Posterior vena cava (tissue), 2 donors: ENCODE measurements around the gene CHD5. TPM values are rescaled to one million over a fixed set of nuclear protein-coding genes. Genes with fewer than 3 reads are reported as not detected.
"Not testable (repeated sequence)": the region's sequence is repeated elsewhere in the genome, so short reads cannot be mapped to it uniquely, and the experiment has no call there.

Experiments used
- DNase-seq: peaks from one replicate; pipeline ENCODE4 v3.0.0-alpha.2; 2020; ENCODE audit warnings: low spot score
- intact Hi-C, 2 donors: fragments of 100-400 bp; cut with DNase I; formaldehyde crosslinking; loops; one replicate each; pipeline versions ENCODE4 v1.14.1 to v1.14.2; 2022 to 2023
- total RNA-seq, 2 donors: library from RNA; stranded (reverse); fragmentation: NEBNext Ultra II Directional; extraction: Animal tissue kit (Norgen Biotek cat#: 25700); gene quantifications; one replicate each; pipeline ENCODE4 v1.2.1, GENCODE V29; 2021
- donor health status: DM: yes; HTN: yes; CAD: no.
- donor health status: DM: yes; HTN: yes; CAD: no.

Gene CHD5
- total RNA-seq, 2 donors from 2014 or later: 1.4 to 2.4 TPM

GRCh38 chr1:6083801-6084446, 96.2 kb downstream of the CHD5 start:
- no peak for DNase-seq
- intact Hi-C loops: no loop called here

GRCh38 chr1:6083385-6083784, 96.7 kb downstream of the CHD5 start:
- intact Hi-C loops: no loop called here
- DNase-seq: no peak

- intact Hi-C loops: no loop called here
- DNase-seq: no peak
Measured at GRCh38 chr1:6082430-6082971, 97.6 kb downstream of the CHD5 start.

- no peak for DNase-seq
- intact Hi-C loops: no loop called here
Measured at GRCh38 chr1:6081901-6082300, 98.2 kb downstream of the CHD5 start.

GRCh38 chr1:6080469-6080868, 99.7 kb downstream of the CHD5 start:
- no peak for DNase-seq
- intact Hi-C loops: no loop called here

- no peak for DNase-seq
- intact Hi-C loops: no loop called here
Measured at GRCh38 chr1:6077919-6078318, 102.2 kb downstream of the CHD5 start.

- DNase-seq: no peak
- intact Hi-C loops: no loop called here
Measured at GRCh38 chr1:6077506-6077905, 102.6 kb downstream of the CHD5 start.

- intact Hi-C loops, DNase-seq: not testable (repeated sequence)
Measured at GRCh38 chr1:6077061-6077460, 103.1 kb downstream of the CHD5 start.

- DNase-seq: no peak
- intact Hi-C loops: no loop called here
Measured at GRCh38 chr1:6075748-6076147, 104.4 kb downstream of the CHD5 start.

GRCh38 chr1:6074192-6074901, 105.8 kb downstream of the CHD5 start:
- DNase-seq: no peak
- intact Hi-C loops: no loop called here

- DNase-seq: no peak
- intact Hi-C loops: no loop called here
Measured at GRCh38 chr1:6073480-6074053, 106.6 kb downstream of the CHD5 start.

- no peak for DNase-seq
- intact Hi-C loops: no loop called here
Measured at GRCh38 chr1:6072774-6073479, 107.2 kb downstream of the CHD5 start.

- intact Hi-C loops: no loop called here
- no peak for DNase-seq
Measured at GRCh38 chr1:6071219-6071618, 108.9 kb downstream of the CHD5 start.

GRCh38 chr1:6070450-6070974, 109.6 kb downstream of the CHD5 start:
- no peak for DNase-seq
- intact Hi-C loops: no loop called here

GRCh38 chr1:6069573-6069972, 110.5 kb downstream of the CHD5 start:
- intact Hi-C loops: loop anchor here in 1 of 2 donors (10.0 kb wide), 1 partner anchor 335 kb away; no protein-coding TSS in a partner anchor
- no peak for DNase-seq

- DNase-seq: no peak
- intact Hi-C loops: loop anchor here in 1 of 2 donors (10.0 kb wide), 1 partner anchor 336 kb away; no protein-coding TSS in a partner anchor
Measured at GRCh38 chr1:6068932-6069331, 111.2 kb downstream of the CHD5 start.

GRCh38 chr1:6068073-6068472, 112.0 kb downstream of the CHD5 start:
- intact Hi-C loops: loop anchor here in 1 of 2 donors (10.0 kb wide), 1 partner anchor 337 kb away; no protein-coding TSS in a partner anchor
- DNase-seq: no peak

GRCh38 chr1:6066680-6067079, 113.4 kb downstream of the CHD5 start:
- no peak for DNase-seq
- intact Hi-C loops: loop anchor here in 1 of 2 donors (10.0 kb wide), 1 partner anchor 338 kb away; no protein-coding TSS in a partner anchor
